Measurements from ENCODE around the gene SYT6.

DNA sequence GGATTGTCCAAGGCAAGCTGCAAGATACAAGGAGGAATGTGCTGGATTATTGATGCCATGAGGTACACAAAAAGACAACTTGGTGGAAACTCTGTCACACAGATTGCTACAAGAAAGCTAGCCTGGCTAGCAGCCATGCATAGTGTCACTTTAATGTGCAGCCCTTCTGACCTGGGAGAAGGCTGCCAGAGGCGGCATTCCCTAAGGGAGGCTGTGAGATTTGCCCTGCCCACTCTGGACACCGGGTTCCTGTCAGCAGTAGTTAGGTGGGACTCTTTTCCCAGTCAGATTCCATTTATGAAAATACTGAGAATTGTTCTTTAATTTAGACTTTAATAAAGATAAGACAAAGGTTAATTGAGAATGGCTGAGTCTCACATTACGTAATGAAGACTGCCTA is 47.8 kb upstream of the SYT6 start:
- TF ChIP-seq, protein P1, sequence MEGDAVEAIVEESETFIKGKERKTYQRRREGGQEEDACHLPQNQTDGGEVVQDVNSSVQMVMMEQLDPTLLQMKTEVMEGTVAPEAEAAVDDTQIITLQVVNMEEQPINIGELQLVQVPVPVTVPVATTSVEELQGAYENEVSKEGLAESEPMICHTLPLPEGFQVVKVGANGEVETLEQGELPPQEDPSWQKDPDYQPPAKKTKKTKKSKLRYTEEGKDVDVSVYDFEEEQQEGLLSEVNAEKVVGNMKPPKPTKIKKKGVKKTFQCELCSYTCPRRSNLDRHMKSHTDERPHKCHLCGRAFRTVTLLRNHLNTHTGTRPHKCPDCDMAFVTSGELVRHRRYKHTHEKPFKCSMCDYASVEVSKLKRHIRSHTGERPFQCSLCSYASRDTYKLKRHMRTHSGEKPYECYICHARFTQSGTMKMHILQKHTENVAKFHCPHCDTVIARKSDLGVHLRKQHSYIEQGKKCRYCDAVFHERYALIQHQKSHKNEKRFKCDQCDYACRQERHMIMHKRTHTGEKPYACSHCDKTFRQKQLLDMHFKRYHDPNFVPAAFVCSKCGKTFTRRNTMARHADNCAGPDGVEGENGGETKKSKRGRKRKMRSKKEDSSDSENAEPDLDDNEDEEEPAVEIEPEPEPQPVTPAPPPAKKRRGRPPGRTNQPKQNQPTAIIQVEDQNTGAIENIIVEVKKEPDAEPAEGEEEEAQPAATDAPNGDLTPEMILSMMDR (IDR thresholded peaks at IDR 0.05): no peak
- no peak for TF ChIP-seq POLR2A (IDR thresholded peaks at IDR 0.05)

All from uterus (tissue), 2 donors.